Nephron progenitor cell (in vitro differentiated cells): ENCODE results near the gene AADACL4.

Experiments used
- DNase-seq: peaks from one replicate; pipeline ENCODE4 v3.0.0; 2021
- H3K27ac Mint-ChIP-seq: 2 replicates; pipeline ENCODE4 v1.8.0; 2021; ENCODE audit warnings: mild to moderate bottlenecking, moderate library complexity, mixed read lengths
- H3K27me3 Mint-ChIP-seq: 2 replicates; pipeline ENCODE4 v1.8.0; 2021; ENCODE audit warnings: mild to moderate bottlenecking, low read depth, mixed read lengths; ENCODE audit not compliant: poor library complexity
- H3K36me3 Mint-ChIP-seq: 2 replicates; pipeline ENCODE4 v1.8.0; 2021; ENCODE audit warnings: low read depth, mixed read lengths
- H3K4me1 Mint-ChIP-seq: 2 replicates; pipeline ENCODE4 v1.8.0; 2021; ENCODE audit warnings: mixed read lengths
- H3K4me3 Mint-ChIP-seq: 2 replicates; pipeline ENCODE4 v1.8.0; 2021; ENCODE audit warnings: mild to moderate bottlenecking, moderate library complexity, mixed read lengths
- H3K9me3 Mint-ChIP-seq: 2 replicates; pipeline ENCODE4 v1.8.0; 2021; ENCODE audit warnings: mild to moderate bottlenecking, moderate library complexity, mixed read lengths
- TF ChIP-seq, protein P1 (sequence below): fragments of 200-600 bp; sonication (generic); IDR thresholded peaks from 2 replicates; pipeline ENCODE4 v1.5.0; 2021; ENCODE audit warnings: antibody characterized with exemption

The AADACL4 gene

GRCh38 chr1:12634696-12635202, 9.1 kb upstream of the AADACL4 start:
- TF ChIP-seq, protein P1, sequence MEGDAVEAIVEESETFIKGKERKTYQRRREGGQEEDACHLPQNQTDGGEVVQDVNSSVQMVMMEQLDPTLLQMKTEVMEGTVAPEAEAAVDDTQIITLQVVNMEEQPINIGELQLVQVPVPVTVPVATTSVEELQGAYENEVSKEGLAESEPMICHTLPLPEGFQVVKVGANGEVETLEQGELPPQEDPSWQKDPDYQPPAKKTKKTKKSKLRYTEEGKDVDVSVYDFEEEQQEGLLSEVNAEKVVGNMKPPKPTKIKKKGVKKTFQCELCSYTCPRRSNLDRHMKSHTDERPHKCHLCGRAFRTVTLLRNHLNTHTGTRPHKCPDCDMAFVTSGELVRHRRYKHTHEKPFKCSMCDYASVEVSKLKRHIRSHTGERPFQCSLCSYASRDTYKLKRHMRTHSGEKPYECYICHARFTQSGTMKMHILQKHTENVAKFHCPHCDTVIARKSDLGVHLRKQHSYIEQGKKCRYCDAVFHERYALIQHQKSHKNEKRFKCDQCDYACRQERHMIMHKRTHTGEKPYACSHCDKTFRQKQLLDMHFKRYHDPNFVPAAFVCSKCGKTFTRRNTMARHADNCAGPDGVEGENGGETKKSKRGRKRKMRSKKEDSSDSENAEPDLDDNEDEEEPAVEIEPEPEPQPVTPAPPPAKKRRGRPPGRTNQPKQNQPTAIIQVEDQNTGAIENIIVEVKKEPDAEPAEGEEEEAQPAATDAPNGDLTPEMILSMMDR, result no peak
- peaks cover 9% of the 10 kb centered on the region for H3K27me3 Mint-ChIP-seq
- no peak overlapping the region for H3K27ac Mint-ChIP-seq
- peaks cover 33% of the 10 kb centered on the region for H3K4me1 Mint-ChIP-seq
- DNase-seq, result no peak
- H3K9me3 Mint-ChIP-seq, result peaks cover 33% of the 10 kb centered on the region
- H3K36me3 Mint-ChIP-seq, result no peaks in the 10 kb centered on the region
- H3K4me3 Mint-ChIP-seq, result no peak overlapping the region

- Mint-ChIP-seq H3K9me3 (peaks cover 48% of the 10 kb centered on the region), H3K27ac (peak overlapping the region; percentile 96), H3K4me1 (peaks cover 32% of the 10 kb centered on the region), H3K36me3 (peaks cover 15% of the 10 kb centered on the region), H3K27me3 (peaks cover 9% of the 10 kb centered on the region), H3K4me3 (peak overlapping the region; percentile 54)
- DNase-seq, result peak; percentile 77
- TF ChIP-seq, protein P1, result no peak
Observed at GRCh38 chr1:12636098-12636950, 7.6 kb upstream of the AADACL4 start.

DNA sequence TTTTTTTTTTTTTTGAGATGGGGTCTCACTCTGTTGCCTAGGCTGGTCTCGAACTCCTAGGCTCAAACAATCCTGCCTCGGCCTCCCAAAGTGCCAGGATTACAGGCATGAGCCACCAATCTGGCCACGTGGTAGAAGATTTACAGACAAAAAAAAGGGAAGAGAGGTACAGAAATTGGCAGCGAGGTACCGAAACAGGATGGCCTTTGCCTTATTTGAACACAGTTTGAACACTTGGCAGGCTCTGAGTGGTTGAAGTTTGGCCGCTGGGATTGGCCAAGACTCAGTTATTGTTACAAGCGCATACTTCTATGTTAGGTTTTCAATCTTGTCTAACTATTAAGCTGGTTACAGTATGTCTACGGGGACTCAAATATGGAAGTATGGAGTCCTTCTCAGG, 6.2 kb upstream of the AADACL4 start:
- TF ChIP-seq, protein P1, result no peak
- Mint-ChIP-seq H3K36me3 (peaks cover 21% of the 10 kb centered on the region), H3K9me3 (peaks cover 61% of the 10 kb centered on the region), H3K27me3 (peaks cover 7% of the 10 kb centered on the region), H3K27ac (no peak overlapping the region), H3K4me3 (no peak overlapping the region), H3K4me1 (peaks cover 22% of the 10 kb centered on the region)
- DNase-seq, result no peak

DNA sequence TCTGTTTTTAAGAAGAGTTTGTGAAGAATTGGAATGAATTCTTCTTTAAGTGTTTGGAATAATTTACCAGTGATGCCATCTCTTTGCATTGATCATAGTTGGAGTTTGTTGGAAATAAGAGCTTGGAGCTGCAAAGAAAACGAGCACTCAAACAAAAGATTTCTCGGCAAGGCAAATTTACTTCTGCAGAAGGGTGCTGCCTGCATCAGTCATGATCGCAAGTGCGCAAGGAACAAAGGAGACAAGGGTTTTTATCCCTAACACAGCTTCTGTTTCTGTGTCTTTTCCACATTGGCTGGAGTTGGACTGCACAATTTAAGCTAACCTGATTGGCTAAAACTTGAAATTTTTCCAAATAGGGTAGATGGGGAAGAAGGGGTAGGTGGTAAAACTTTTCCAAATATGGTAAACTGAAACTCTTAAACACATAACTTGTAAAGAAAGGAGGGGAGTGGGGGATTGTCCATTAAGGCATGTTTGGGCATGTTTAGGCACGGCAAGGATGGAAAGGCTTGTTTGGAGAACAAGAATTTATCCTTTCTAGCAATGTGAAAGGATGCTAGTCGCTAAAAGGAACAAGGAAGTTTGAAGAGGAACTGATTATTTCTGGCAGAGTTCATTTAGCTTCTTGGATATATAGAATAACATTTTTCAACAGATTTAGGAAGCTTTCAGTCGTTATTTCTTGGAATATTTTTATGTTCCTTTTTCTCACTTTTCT, 3.5 kb upstream of the AADACL4 start:
- Mint-ChIP-seq H3K4me1 (peaks cover 14% of the 10 kb centered on the region), H3K9me3 (peaks cover 58% of the 10 kb centered on the region), H3K27me3 (peaks cover 19% of the 10 kb centered on the region), H3K4me3 (no peak overlapping the region), H3K36me3 (peaks cover 21% of the 10 kb centered on the region), H3K27ac (no peak overlapping the region)
- TF ChIP-seq, protein P1, result no peak
- DNase-seq, result no peak

DNA sequence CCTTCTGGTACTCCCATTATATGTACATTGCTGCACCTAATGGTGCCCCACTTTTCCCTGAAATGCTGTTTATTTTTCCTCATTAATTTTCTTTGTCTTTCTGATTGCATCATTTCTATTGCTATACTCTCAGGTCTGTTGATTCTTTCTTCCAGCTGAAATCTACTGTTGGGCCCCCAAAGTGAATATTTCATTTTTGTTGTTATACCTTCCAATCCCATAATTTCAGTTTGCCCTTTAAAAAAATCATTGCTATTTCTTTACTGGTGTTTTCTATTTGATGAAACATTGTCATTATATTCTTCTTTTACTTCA, 3.0 kb upstream of the AADACL4 start:
- Mint-ChIP-seq H3K27me3 (peaks cover 20% of the 10 kb centered on the region), H3K36me3 (peaks cover 21% of the 10 kb centered on the region), H3K9me3 (peaks cover 57% of the 10 kb centered on the region), H3K4me1 (peaks cover 13% of the 10 kb centered on the region), H3K27ac (no peak overlapping the region), H3K4me3 (no peak overlapping the region)
- DNase-seq, result no peak
- TF ChIP-seq, protein P1, result no peak
